Osteoblast (primary cell): ENCODE results near the gene CNTNAP5. TPM values are rescaled to one million over a fixed set of nuclear protein-coding genes. Genes with fewer than 3 reads are reported as not detected.

Experiments used
- DNase-seq: peaks from one replicate; pipeline ENCODE4 v3.0.0; 2011; ENCODE audit warnings: low spot score, mixed read lengths; ENCODE audit not compliant: insufficient read length; ENCODE audit errors: missing footprints
- H2AFZ ChIP-seq: 2 replicates; pipeline ENCODE4 v1.6.0; 2011; ENCODE audit warnings: mild to moderate bottlenecking, low read length
- H3K27ac ChIP-seq: 2 replicates; pipeline ENCODE4 v1.5.1; 2011; ENCODE audit warnings: mild to moderate bottlenecking, low read depth, low read length, moderate library complexity
- H3K27me3 ChIP-seq: 2 replicates; pipeline ENCODE4 v1.6.0; 2012; ENCODE audit warnings: mild to moderate bottlenecking, control low read depth, inconsistent platforms, low read length, moderate library complexity; ENCODE audit not compliant: insufficient read depth
- H3K36me3 ChIP-seq: 2 replicates; pipeline ENCODE4 v1.5.1; 2011; ENCODE audit warnings: mild to moderate bottlenecking, low read length, control low read depth, moderate library complexity; ENCODE audit not compliant: insufficient read depth
- H3K4me1 ChIP-seq: 2 replicates; pipeline ENCODE4 v1.5.1; 2011; ENCODE audit warnings: mild to moderate bottlenecking, low read length, control low read depth, moderate library complexity; ENCODE audit not compliant: insufficient read depth
- H3K4me2 ChIP-seq: 2 replicates; pipeline ENCODE4 v1.6.0; 2011; ENCODE audit warnings: mild to moderate bottlenecking, low read length; ENCODE audit not compliant: insufficient read depth
- H3K4me3 ChIP-seq: fragments of 200-600 bp; sonication (generic); 3 replicates; pipeline ENCODE4 v1.5.1; 2012; ENCODE audit warnings: mild to moderate bottlenecking, low read length, inconsistent platforms; ENCODE audit not compliant: insufficient read depth
- H3K79me2 ChIP-seq: 2 replicates; pipeline ENCODE4 v1.6.0; 2012; ENCODE audit warnings: mild to moderate bottlenecking, low read length, control low read depth, inconsistent platforms; ENCODE audit not compliant: insufficient read depth
- H3K9me3 ChIP-seq: 2 replicates; pipeline ENCODE4 v1.5.1; 2011; ENCODE audit warnings: low read depth, low read length, control low read depth
- H4K20me1 ChIP-seq: 2 replicates; pipeline ENCODE4 v1.6.0; 2012; ENCODE audit warnings: mild to moderate bottlenecking, low read length, control low read depth; ENCODE audit not compliant: insufficient read depth
- CTCF ChIP-seq: IDR thresholded peaks from 2 replicates; pipeline ENCODE4 v1.5.1; 2011; ENCODE audit warnings: mild to moderate bottlenecking, low read depth, low read length, moderate library complexity; ENCODE audit errors: extremely low read depth
- total RNA-seq: library from RNA; depleted of rRNA; stranded (reverse); fragments of >200 nt; gene quantifications from 2 replicates; pipeline ENCODE4 v1.2.3, GENCODE V29; 2012

Gene CNTNAP5
- total RNA-seq, 1 donor: not detected

- Histone ChIP-seq H3K4me1 (no peaks in the 10 kb centered on the region), H3K4me2 (no peak overlapping the region), H3K27me3 (no peaks in the 10 kb centered on the region), H3K9me3 (no peaks in the 10 kb centered on the region), H3K4me3 (no peak overlapping the region), H3K27ac (no peak overlapping the region), H4K20me1 (no peaks in the 10 kb centered on the region), H3K36me3 (no peaks in the 10 kb centered on the region), H2AFZ (no peak overlapping the region), H3K79me2 (no peaks in the 10 kb centered on the region)
- no peak for TF ChIP-seq CTCF
- no peak for DNase-seq
Observed at GRCh38 chr2:124187948-124188347, 162.9 kb downstream of the CNTNAP5 start.

- H3K4me1 ChIP-seq: no peaks in the 10 kb centered on the region
Observed at GRCh38 chr2:124193706-124194105, 168.6 kb downstream of the CNTNAP5 start.

GRCh38 chr2:124201713-124202112 lies 176.6 kb downstream of the CNTNAP5 start:
- no peak overlapping the region for H3K4me3 ChIP-seq
- H3K4me2 ChIP-seq: no peak overlapping the region
- H3K36me3 ChIP-seq: no peaks in the 10 kb centered on the region
- H3K4me1 ChIP-seq: no peaks in the 10 kb centered on the region
- H2AFZ ChIP-seq: no peak overlapping the region
- no peaks in the 10 kb centered on the region for H4K20me1 ChIP-seq
- no peak overlapping the region for H3K27ac ChIP-seq
- TF ChIP-seq CTCF: no peak
- DNase-seq: no peak
- no peaks in the 10 kb centered on the region for H3K79me2 ChIP-seq
- peaks cover 2% of the 10 kb centered on the region for H3K9me3 ChIP-seq
- H3K27me3 ChIP-seq: no peaks in the 10 kb centered on the region

More at GRCh38 chr2:124193706-124194105, 168.6 kb downstream of the CNTNAP5 start:
- no peak overlapping the region for H3K27ac ChIP-seq
- H3K36me3 ChIP-seq: no peaks in the 10 kb centered on the region
- H3K27me3 ChIP-seq: no peaks in the 10 kb centered on the region
- H3K4me2 ChIP-seq: no peak overlapping the region
- H4K20me1 ChIP-seq: no peaks in the 10 kb centered on the region
- TF ChIP-seq CTCF: no peak
- H3K4me3 ChIP-seq: no peak overlapping the region
- no peaks in the 10 kb centered on the region for H3K9me3 ChIP-seq
- no peaks in the 10 kb centered on the region for H3K79me2 ChIP-seq
- no peak for DNase-seq
- no peak overlapping the region for H2AFZ ChIP-seq

GRCh38 chr2:124209441-124209840 lies 184.4 kb downstream of the CNTNAP5 start:
- H4K20me1 ChIP-seq: no peaks in the 10 kb centered on the region
- no peaks in the 10 kb centered on the region for H3K36me3 ChIP-seq
- H3K4me1 ChIP-seq: no peaks in the 10 kb centered on the region
- H3K9me3 ChIP-seq: peaks cover 2% of the 10 kb centered on the region
- TF ChIP-seq CTCF: no peak
- H3K4me3 ChIP-seq: no peak overlapping the region
- H3K27ac ChIP-seq: no peak overlapping the region
- H3K4me2 ChIP-seq: no peak overlapping the region
- H2AFZ ChIP-seq: no peak overlapping the region
- H3K27me3 ChIP-seq: no peaks in the 10 kb centered on the region
- no peaks in the 10 kb centered on the region for H3K79me2 ChIP-seq
- no peak for DNase-seq
